DOHH2 (cell line): Measurements from ENCODE around the gene SKAP1.
"Not testable (repeated sequence)": the region's sequence is repeated elsewhere in the genome, so short reads cannot be mapped to it uniquely, and the experiment has no call there.

Experiments used
- H3F3A ChIP-seq: fragments of 200-600 bp; sonication (generic), shearing (Covaris generic); 2 replicates; pipeline ENCODE4 v1.6.0; 2016; ENCODE audit warnings: antibody characterized with exemption, mild to moderate bottlenecking; ENCODE audit not compliant: control insufficient read depth, insufficient read depth
- H3K27ac ChIP-seq: fragments of 200-600 bp; sonication (generic); 2 replicates; pipeline ENCODE4 v1.5.1; 2014; ENCODE audit warnings: low read depth, mild to moderate bottlenecking, low read length, moderate library complexity
- H3K27me3 ChIP-seq: fragments of 200-600 bp; sonication (generic); 2 replicates; pipeline ENCODE4 v1.6.1; 2014; ENCODE audit warnings: mild to moderate bottlenecking, low read length, mixed read lengths; ENCODE audit not compliant: control insufficient read depth
- H3K36me3 ChIP-seq: fragments of 200-600 bp; sonication (generic); 2 replicates; pipeline ENCODE4 v1.6.1; 2014; ENCODE audit warnings: mild to moderate bottlenecking, low read length, moderate library complexity, mixed read lengths; ENCODE audit not compliant: control insufficient read depth
- H3K4me1 ChIP-seq: fragments of 200-600 bp; sonication (generic); 2 replicates; pipeline ENCODE4 v1.6.1; 2014; ENCODE audit warnings: mild to moderate bottlenecking, low read length, mixed read lengths; ENCODE audit not compliant: control insufficient read depth
- H3K4me2 ChIP-seq: fragments of 200-600 bp; sonication (generic); 2 replicates; pipeline ENCODE4 v1.6.0; 2014; ENCODE audit warnings: mild to moderate bottlenecking, low read length, moderate library complexity
- H3K4me3 ChIP-seq: fragments of 200-600 bp; sonication (generic); 2 replicates; pipeline ENCODE4 v1.5.1; 2014; ENCODE audit warnings: mild to moderate bottlenecking, low read length, mixed read lengths
- H3K79me2 ChIP-seq: fragments of 200-600 bp; sonication (generic); 2 replicates; pipeline ENCODE4 v1.6.1; 2014; ENCODE audit warnings: mild to moderate bottlenecking, low read length, mixed read lengths; ENCODE audit not compliant: control insufficient read depth
- H3K9me2 ChIP-seq: fragments of 200-600 bp; sonication (generic); replicated peaks from 2 replicates; pipeline ENCODE4 v1.6.1; 2014; ENCODE audit warnings: mild to moderate bottlenecking, low read length, mixed read lengths; ENCODE audit not compliant: control insufficient read depth
- H3K9me3 ChIP-seq: fragments of 200-600 bp; sonication (generic); 2 replicates; pipeline ENCODE4 v1.6.1; 2014; ENCODE audit warnings: antibody characterized with exemption, low read length, mixed read lengths; ENCODE audit not compliant: control insufficient read depth, insufficient read depth
- H4K20me1 ChIP-seq: fragments of 200-600 bp; sonication (generic); 2 replicates; pipeline ENCODE4 v1.6.0; 2014; ENCODE audit warnings: low read depth, mild to moderate bottlenecking, antibody characterized with exemption, low read length, moderate library complexity; ENCODE audit not compliant: control insufficient read depth, insufficient read depth
- EZH2phosphoT487 ChIP-seq: fragments of 200-600 bp; sonication (generic); IDR thresholded peaks from 2 replicates; pipeline ENCODE4 v1.6.1; 2017; ENCODE audit warnings: borderline replicate concordance, mild to moderate bottlenecking, antibody characterized with exemption, low read length, moderate library complexity, mixed read lengths
- TF ChIP-seq, protein P1 (sequence below): fragments of 200-600 bp; sonication (generic); IDR thresholded peaks from one replicate; pipeline ENCODE4 v1.5.1; 2014; ENCODE audit warnings: antibody characterized with exemption, mild to moderate bottlenecking, low read depth, low read length; ENCODE audit not compliant: poor library complexity, severe bottlenecking

The SKAP1 gene

DNA sequence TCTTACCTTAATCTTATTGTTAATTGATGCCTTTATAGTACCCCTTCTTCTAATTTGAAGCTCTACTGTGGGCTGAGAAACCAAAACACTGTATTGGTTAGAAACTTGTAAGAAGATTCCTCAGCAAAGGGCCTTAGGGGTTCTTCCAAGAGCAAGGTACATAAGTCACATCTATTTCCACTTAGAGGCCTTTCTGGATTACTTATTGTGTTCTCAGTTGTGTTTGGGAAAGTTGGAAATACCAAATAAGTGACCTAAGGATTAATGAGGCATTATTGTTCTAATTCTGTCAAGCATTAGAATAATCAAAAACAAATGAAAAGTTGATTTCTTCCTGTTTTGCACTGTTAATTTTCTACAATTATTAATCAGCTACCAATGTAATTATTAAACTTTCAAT lies 85.8 kb downstream of the SKAP1 start:
- H3K27me3 ChIP-seq, result peaks cover 14% of the 10 kb centered on the region

DNA sequence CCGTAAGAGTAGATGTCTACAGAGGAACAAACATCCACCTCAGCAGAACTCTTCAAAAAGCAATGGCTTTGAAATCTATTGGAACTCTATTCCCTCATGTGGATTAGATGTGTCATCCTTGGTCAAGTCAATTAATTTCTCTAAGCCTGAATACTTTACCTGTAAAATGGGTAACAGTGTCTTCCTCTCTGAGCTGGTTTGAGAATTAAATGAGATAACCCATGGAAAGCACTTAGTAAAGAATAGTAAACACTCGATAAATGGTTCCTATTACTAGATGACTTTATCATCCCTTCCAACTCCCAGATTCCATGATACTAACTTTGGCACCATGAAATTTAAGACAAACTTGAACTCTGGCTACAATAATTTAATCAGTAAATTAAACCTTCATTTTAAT lies 89.1 kb downstream of the SKAP1 start:
- 0 out of 2 replicates have a peak, but pooled peaks cover 3% of the 10 kb centered on the region for H4K20me1 ChIP-seq
- H3K9me3 ChIP-seq, result no peaks in the 10 kb centered on the region
- peaks cover 19% of the 10 kb centered on the region for H3K27me3 ChIP-seq
- H3K4me3 ChIP-seq, result no peak overlapping the region
- H3K4me1 ChIP-seq, result no peaks in the 10 kb centered on the region
- no peaks in the 10 kb centered on the region for H3K36me3 ChIP-seq
- H3K9me2 ChIP-seq, result no peaks in the 10 kb centered on the region
- TF ChIP-seq EZH2phosphoT487, result no peak
- TF ChIP-seq, protein P1, sequence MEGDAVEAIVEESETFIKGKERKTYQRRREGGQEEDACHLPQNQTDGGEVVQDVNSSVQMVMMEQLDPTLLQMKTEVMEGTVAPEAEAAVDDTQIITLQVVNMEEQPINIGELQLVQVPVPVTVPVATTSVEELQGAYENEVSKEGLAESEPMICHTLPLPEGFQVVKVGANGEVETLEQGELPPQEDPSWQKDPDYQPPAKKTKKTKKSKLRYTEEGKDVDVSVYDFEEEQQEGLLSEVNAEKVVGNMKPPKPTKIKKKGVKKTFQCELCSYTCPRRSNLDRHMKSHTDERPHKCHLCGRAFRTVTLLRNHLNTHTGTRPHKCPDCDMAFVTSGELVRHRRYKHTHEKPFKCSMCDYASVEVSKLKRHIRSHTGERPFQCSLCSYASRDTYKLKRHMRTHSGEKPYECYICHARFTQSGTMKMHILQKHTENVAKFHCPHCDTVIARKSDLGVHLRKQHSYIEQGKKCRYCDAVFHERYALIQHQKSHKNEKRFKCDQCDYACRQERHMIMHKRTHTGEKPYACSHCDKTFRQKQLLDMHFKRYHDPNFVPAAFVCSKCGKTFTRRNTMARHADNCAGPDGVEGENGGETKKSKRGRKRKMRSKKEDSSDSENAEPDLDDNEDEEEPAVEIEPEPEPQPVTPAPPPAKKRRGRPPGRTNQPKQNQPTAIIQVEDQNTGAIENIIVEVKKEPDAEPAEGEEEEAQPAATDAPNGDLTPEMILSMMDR, result no peak
- H3K27ac ChIP-seq, result no peak overlapping the region
- H3K79me2 ChIP-seq, result no peaks in the 10 kb centered on the region
- no peak overlapping the region for H3K4me2 ChIP-seq
- H3F3A ChIP-seq, result no peaks in the 10 kb centered on the region

More for the DNA sequence above, 85.8 kb downstream of the SKAP1 start:
- H3K36me3 ChIP-seq, result no peaks in the 10 kb centered on the region
- no peak for TF ChIP-seq EZH2phosphoT487
- TF ChIP-seq, protein P1, result no peak
- no peaks in the 10 kb centered on the region for H3K9me2 ChIP-seq
- H4K20me1 ChIP-seq, result no peaks in the 10 kb centered on the region
- H3K79me2 ChIP-seq, result no peaks in the 10 kb centered on the region
- H3K4me1 ChIP-seq, result no peaks in the 10 kb centered on the region
- H3F3A ChIP-seq, result no peaks in the 10 kb centered on the region
- H3K27ac ChIP-seq, result no peak overlapping the region
- H3K4me2 ChIP-seq, result no peak overlapping the region
- no peaks in the 10 kb centered on the region for H3K9me3 ChIP-seq
- no peak overlapping the region for H3K4me3 ChIP-seq

- no peaks in the 10 kb centered on the region for H3K36me3 ChIP-seq
- H3K4me1 ChIP-seq, result no peaks in the 10 kb centered on the region
- TF ChIP-seq, protein P1, result no peak
- TF ChIP-seq EZH2phosphoT487, result no peak
- H3K4me2 ChIP-seq, result no peak overlapping the region
- no peaks in the 10 kb centered on the region for H3K9me3 ChIP-seq
- H4K20me1 ChIP-seq, result 0 out of 2 replicates have a peak, but pooled peaks cover 3% of the 10 kb centered on the region
- H3K27me3 ChIP-seq, result peaks cover 25% of the 10 kb centered on the region
- H3K27ac ChIP-seq, result no peak overlapping the region
- no peaks in the 10 kb centered on the region for H3F3A ChIP-seq
- no peak overlapping the region for H3K4me3 ChIP-seq
- no peaks in the 10 kb centered on the region for H3K79me2 ChIP-seq
- no peaks in the 10 kb centered on the region for H3K9me2 ChIP-seq
Measured at GRCh38 chr17:48338720-48339119, 91.3 kb downstream of the SKAP1 start.

GRCh38 chr17:48337903-48338302 lies 92.1 kb downstream of the SKAP1 start:
- not testable (repeated sequence) for H3K4me2 ChIP-seq, H3K36me3 ChIP-seq, H3K4me1 ChIP-seq, H3K4me3 ChIP-seq, H3K27ac ChIP-seq, H3K9me2 ChIP-seq, H3K9me3 ChIP-seq, H3K79me2 ChIP-seq, H4K20me1 ChIP-seq, H3F3A ChIP-seq
- peaks cover 29% of the 10 kb centered on the region for H3K27me3 ChIP-seq
